B cell (primary cell): Measurements from ENCODE around the gene MUC13. TPM values are rescaled to one million over a fixed set of nuclear protein-coding genes. Genes with fewer than 3 reads are reported as not detected.

ENCODE experiments used
- ATAC-seq: fragments of 200-7000 bp; cut with Tn5 transposase; one replicate; pipeline ENCODE4 v1.10.0; 2021; ENCODE audit warnings: low read depth, mild to moderate bottlenecking, moderate number of reproducible peaks, moderate library complexity
- CTCF ChIA-PET: fragments of 350-600 bp; sonication (Branson Sonifier 250); formaldehyde crosslinking; loops from one replicate; lab custom pipeline; 2021; ENCODE audit warnings: antibody characterized with exemption, inconsistent platforms; lab: Charles Lee
- POLR2A ChIA-PET: fragments of 350-600 bp; sonication (Branson Sonifier 250); formaldehyde crosslinking; loops from one replicate; lab custom pipeline; 2021; ENCODE audit warnings: antibody characterized with exemption; lab: Charles Lee
- DNase-seq: peaks from one replicate; pipeline ENCODE4 v3.0.0; 2013
- H2AFZ ChIP-seq: 2 replicates; pipeline ENCODE4 v1.6.1; 2012; ENCODE audit warnings: mild to moderate bottlenecking, low read depth, low read length; ENCODE audit not compliant: insufficient read depth, poor library complexity, severe bottlenecking
- H3K27ac ChIP-seq, 2 donors: 1 replicate in 1 of 2; 2 replicates in 1 of 2; pipeline ENCODE4 v1.5.1; 2012 to 2013; ENCODE audit warnings: low read length in 2 of 2, mild to moderate bottlenecking in 2 of 2, moderate library complexity in 1 of 2
- H3K27me3 ChIP-seq, 4 experiments: fragments of 200-600 bp in 1 of 4; sonication (generic) in 1 of 4; replicated peaks in 1 of 4; 1 replicate in 2 of 4; 2 replicates in 2 of 4; pipeline versions ENCODE4 v1.6.1 to v1.7.0; 2013 to 2016; ENCODE audit warnings: low read length in 3 of 4, mild to moderate bottlenecking in 2 of 4, mixed read lengths in 1 of 4, moderate library complexity in 1 of 4; ENCODE audit not compliant: insufficient read depth in 4 of 4, control insufficient read depth in 3 of 4; ENCODE audit errors: control extremely low read depth in 1 of 4
- H3K36me3 ChIP-seq, 2 experiments: replicated peaks in 1 of 2; 1 replicate in 1 of 2; 2 replicates in 1 of 2; pipeline versions ENCODE4 v1.6.1 to v1.7.1; 2013; ENCODE audit warnings: low read length in 1 of 2; ENCODE audit not compliant: insufficient read depth in 2 of 2, control insufficient read depth in 1 of 2; ENCODE audit errors: control extremely low read depth in 1 of 2, extremely low read depth in 1 of 2
- H3K4me1 ChIP-seq, 2 donors: fragments of 200-600 bp in 1 of 2; sonication (generic) in 1 of 2; 1 replicate in 1 of 2; 2 replicates in 1 of 2; pipeline versions ENCODE4 v1.5.1 to v1.6.1; 2013 to 2017; ENCODE audit warnings: low read length in 2 of 2; ENCODE audit not compliant: control insufficient read depth in 2 of 2, insufficient read depth in 2 of 2
- H3K4me2 ChIP-seq: replicated peaks from 2 replicates; pipeline ENCODE3; 2012; ENCODE audit warnings: mild to moderate bottlenecking, low read depth, low read length; ENCODE audit not compliant: poor library complexity, severe bottlenecking
- H3K4me3 ChIP-seq, 5 experiments: fragments of 200-600 bp in 1 of 5; sonication (generic) in 1 of 5; 1 replicate in 3 of 5; 2 replicates in 2 of 5; pipeline versions ENCODE4 v1.5.1 to v1.7.0; 2011 to 2016; ENCODE audit warnings: low read length in 4 of 5, mild to moderate bottlenecking in 4 of 5, low read depth in 2 of 5, control low read depth in 1 of 5, moderate library complexity in 1 of 5; ENCODE audit not compliant: insufficient read depth in 1 of 5; ENCODE audit errors: control extremely low read depth in 1 of 5, extremely low read depth in 1 of 5
- H3K79me2 ChIP-seq: fragments of 200-600 bp; sonication (generic); one replicate; pipeline ENCODE4 v1.6.0; 2016; ENCODE audit warnings: low read length; ENCODE audit not compliant: control insufficient read depth, insufficient read depth
- H3K9ac ChIP-seq: fragments of 200-600 bp; sonication (generic); 2 replicates; pipeline ENCODE4 v1.6.1; 2017; ENCODE audit warnings: mild to moderate bottlenecking, low read length, moderate library complexity
- H3K9me3 ChIP-seq, 3 donors: one replicate each; pipeline versions ENCODE4 v1.6.1 to v1.7.1; 2013; ENCODE audit warnings: low read length in 2 of 3; ENCODE audit not compliant: control insufficient read depth in 2 of 3, insufficient read depth in 1 of 3; ENCODE audit errors: control extremely low read depth in 1 of 3
- H4K20me1 ChIP-seq: 2 replicates; pipeline ENCODE4 v1.6.0; 2012; ENCODE audit warnings: mild to moderate bottlenecking, low read length; ENCODE audit not compliant: insufficient read depth, control insufficient read depth, poor library complexity, severe bottlenecking
- H3K27ac Mint-ChIP-seq: one replicate; pipeline ENCODE4 v1.8.0; 2021; ENCODE audit warnings: mixed read lengths
- H3K27me3 Mint-ChIP-seq: one replicate; pipeline ENCODE4 v1.8.0; 2021; ENCODE audit warnings: mixed read lengths
- H3K4me1 Mint-ChIP-seq: one replicate; pipeline ENCODE4 v1.8.0; 2021; ENCODE audit warnings: mixed read lengths
- H3K4me3 Mint-ChIP-seq: one replicate; pipeline ENCODE4 v1.8.0; 2021; ENCODE audit warnings: mixed read lengths
- H3K9me3 Mint-ChIP-seq: one replicate; pipeline ENCODE4 v1.8.0; 2022; ENCODE audit warnings: mixed read lengths; ENCODE audit not compliant: insufficient read depth
- EZH2 ChIP-seq: IDR thresholded peaks from 2 replicates; pipeline ENCODE4 v1.6.1; 2012; ENCODE audit warnings: borderline replicate concordance, low read depth, mild to moderate bottlenecking, moderate library complexity, low read length; ENCODE audit not compliant: insufficient read depth, poor library complexity, severe bottlenecking
- WGBS: methylation state at CpG from one replicate; pipeline ENCODE4 v1.1.5; 2013; ENCODE audit warnings: missing lambda C conversion rate; ENCODE audit not compliant: insufficient coverage; 5-methylcytosine and 5-hydroxymethylcytosine counted together
- intact Hi-C: fragments of 100-400 bp; cut with micrococcal nuclease; formaldehyde crosslinking; loops from one replicate; pipeline ENCODE4 v1.10.0; 2022
- polyA plus RNA-seq: library from polyadenylated mRNA; depleted of rRNA; stranded (reverse); fragments of >200 nt; gene quantifications from 2 replicates; pipeline ENCODE4 v1.2.3, GENCODE V29; 2012
- total RNA-seq, 2 donors: library from RNA; stranded (reverse); fragments of 120-200 nt in 1 of 2; gene quantifications; 1 replicate in 1 of 2; 2 replicates in 1 of 2; pipeline versions ENCODE4 v1.2.3 to v1.2.4, GENCODE V29; 2013 to 2022
- TF ChIP-seq, protein P1 (sequence below): fragments of 200-600 bp; IDR thresholded peaks from one replicate; pipeline ENCODE4 v1.8.0; 2022; ENCODE audit warnings: antibody characterized with exemption, mild to moderate bottlenecking

MUC13 gene
- total and polyA plus RNA-seq, 2 donors (not counting 1 experiment from before 2014, with no cell fraction given), result not detected

GRCh38 chr3:124938896-124939295 lies 4.3 kb upstream of the MUC13 start:
- no peak overlapping the region for H3K4me3 Mint-ChIP-seq
- Histone ChIP-seq H3K9ac (no peak overlapping the region), H3K27ac (no peak overlapping the region), H2AFZ (no peak overlapping the region), H3K4me3 (no peak overlapping the region), H3K9me3 (peaks cover 0 to 3% (median 2%) of the 10 kb centered on the region in 3 donors), H3K79me2 (no peaks in the 10 kb centered on the region), H3K36me3 (no peaks in the 10 kb centered on the region), H3K27me3 (no peaks in the 10 kb centered on the region), H4K20me1 (no peaks in the 10 kb centered on the region), H3K4me2 (no peak overlapping the region), H3K4me1 (peaks cover 0 to 6% of the 10 kb centered on the region in 2 donors)
- no peaks in the 10 kb centered on the region for H3K9me3 Mint-ChIP-seq
- ChIA-PET POLR2A (interaction anchor here (0.5 kb wide), 1 partner anchor 696 kb away, joined by 6 read pairs; no protein-coding TSS in a partner anchor), CTCF (interaction anchor here (0.5 to 2.2 kb wide), 4 partner anchors 10 to 1594 kb away, joined by 3 to 11 read pairs (median 4); no protein-coding TSS in a partner anchor)
- H3K27ac Mint-ChIP-seq, result no peak overlapping the region
- ATAC-seq (no peak), DNase-seq (no peak)
- intact Hi-C loops, result no loop called here
- 100% methylated on average over 2 of the region's 5 CpGs for WGBS
- H3K27me3 Mint-ChIP-seq, result peaks cover 21% of the 10 kb centered on the region
- TF ChIP-seq, protein P1, sequence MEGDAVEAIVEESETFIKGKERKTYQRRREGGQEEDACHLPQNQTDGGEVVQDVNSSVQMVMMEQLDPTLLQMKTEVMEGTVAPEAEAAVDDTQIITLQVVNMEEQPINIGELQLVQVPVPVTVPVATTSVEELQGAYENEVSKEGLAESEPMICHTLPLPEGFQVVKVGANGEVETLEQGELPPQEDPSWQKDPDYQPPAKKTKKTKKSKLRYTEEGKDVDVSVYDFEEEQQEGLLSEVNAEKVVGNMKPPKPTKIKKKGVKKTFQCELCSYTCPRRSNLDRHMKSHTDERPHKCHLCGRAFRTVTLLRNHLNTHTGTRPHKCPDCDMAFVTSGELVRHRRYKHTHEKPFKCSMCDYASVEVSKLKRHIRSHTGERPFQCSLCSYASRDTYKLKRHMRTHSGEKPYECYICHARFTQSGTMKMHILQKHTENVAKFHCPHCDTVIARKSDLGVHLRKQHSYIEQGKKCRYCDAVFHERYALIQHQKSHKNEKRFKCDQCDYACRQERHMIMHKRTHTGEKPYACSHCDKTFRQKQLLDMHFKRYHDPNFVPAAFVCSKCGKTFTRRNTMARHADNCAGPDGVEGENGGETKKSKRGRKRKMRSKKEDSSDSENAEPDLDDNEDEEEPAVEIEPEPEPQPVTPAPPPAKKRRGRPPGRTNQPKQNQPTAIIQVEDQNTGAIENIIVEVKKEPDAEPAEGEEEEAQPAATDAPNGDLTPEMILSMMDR, result no peak
- peaks cover 3% of the 10 kb centered on the region for H3K4me1 Mint-ChIP-seq

- Histone ChIP-seq H3K27ac (no peak overlapping the region), H3K79me2 (no peaks in the 10 kb centered on the region), H3K4me3 (no peak overlapping the region), H3K9ac (no peak overlapping the region), H3K4me2 (no peak overlapping the region), H4K20me1 (no peaks in the 10 kb centered on the region), H3K4me1 (peaks cover 0 to 5% of the 10 kb centered on the region in 2 donors), H2AFZ (no peak overlapping the region), H3K27me3 (no peaks in the 10 kb centered on the region), H3K36me3 (no peaks in the 10 kb centered on the region), H3K9me3 (peaks cover 0 to 3% (median 2%) of the 10 kb centered on the region in 3 donors)
- Mint-ChIP-seq H3K27me3 (peaks cover 21% of the 10 kb centered on the region), H3K4me3 (no peak overlapping the region), H3K27ac (no peak overlapping the region), H3K4me1 (peaks cover 3% of the 10 kb centered on the region), H3K9me3 (no peaks in the 10 kb centered on the region)
- ATAC-seq (no peak), DNase-seq (no peak)
- TF ChIP-seq, protein P1, result no peak
- TF ChIP-seq EZH2, result no peak
- 100% methylated on average over 1 of the region's 3 CpGs for WGBS
- CTCF ChIA-PET, result interaction anchor here (1.3 kb wide), 1 partner anchor 10 kb away, joined by 4 read pairs; no protein-coding TSS in a partner anchor
- intact Hi-C loops, result no loop called here
- POLR2A ChIA-PET, result no interaction called here
Measured at GRCh38 chr3:124937049-124937448, 2.5 kb upstream of the MUC13 start.
